Measurements from ENCODE around the gene FCER2.

Gene FCER2

DNA sequence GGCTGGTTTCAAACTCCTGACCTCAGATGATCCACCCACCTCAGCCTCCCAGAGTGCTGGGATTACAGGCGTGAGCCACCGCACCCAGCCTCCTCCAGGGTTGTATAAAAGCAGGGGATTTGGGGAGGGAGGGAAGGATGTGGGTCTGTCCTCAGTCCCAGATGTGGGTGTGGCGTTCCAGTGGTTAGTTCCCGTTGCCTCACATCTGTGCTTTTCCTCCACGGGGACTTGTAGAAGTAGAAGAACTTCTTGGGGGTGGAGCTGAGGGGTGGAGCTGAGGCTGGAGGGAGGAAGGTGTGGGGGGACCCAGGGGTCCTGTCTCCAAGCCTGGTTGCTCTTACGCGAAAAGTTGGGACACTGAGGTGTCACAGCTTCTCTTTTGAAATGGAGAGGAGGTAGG lies 25.6 kb downstream of the FCER2 start:
- DNase-seq, result no peak

DNA sequence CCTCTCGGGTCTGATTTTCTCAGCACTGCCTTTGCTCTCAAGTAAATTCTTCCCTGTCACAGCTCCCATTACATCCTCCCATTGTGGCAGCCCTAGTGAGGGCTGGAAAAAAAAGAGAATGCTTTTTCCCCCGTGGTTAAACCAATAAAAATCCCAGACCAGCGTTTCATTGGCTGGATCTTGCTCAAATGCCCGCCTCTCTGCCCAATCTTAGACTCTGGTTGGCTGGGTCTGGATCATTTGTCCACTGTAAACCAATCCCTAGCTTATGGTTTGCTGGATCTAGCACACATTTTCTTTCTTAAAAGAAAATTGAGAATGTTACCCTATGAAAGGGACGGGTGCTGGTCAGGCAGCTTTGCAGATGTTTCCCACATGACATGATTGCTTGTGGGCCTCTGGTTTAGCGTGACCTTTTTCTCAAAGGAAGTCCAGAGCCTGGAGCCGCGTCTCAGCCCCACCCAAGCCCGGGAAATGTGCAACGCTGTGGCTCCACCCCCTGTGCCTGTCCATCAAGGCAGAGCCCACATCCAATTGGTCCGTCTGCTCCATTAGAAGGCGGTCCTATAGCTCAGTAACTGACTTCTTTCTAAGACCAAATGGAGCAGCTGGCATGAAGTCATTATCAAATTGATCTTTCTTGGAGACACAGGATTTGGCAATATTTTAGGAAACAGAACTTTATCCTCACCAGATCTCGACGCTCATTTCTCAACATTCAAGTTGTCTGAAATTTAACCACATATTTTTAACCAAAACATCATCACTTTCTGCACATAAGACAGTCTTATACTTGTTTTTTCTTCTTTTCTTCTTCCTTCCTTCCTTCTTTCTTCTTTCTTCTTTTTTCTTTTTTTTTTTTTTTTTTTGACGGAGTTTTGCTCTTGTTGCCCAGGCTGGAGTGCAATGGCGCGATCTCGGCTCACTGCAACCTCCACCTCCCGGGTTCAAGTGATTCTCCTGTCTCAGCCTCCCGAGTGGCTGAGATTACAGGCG lies 27.6 kb downstream of the FCER2 start:
- DNase-seq, result no peak

DNA sequence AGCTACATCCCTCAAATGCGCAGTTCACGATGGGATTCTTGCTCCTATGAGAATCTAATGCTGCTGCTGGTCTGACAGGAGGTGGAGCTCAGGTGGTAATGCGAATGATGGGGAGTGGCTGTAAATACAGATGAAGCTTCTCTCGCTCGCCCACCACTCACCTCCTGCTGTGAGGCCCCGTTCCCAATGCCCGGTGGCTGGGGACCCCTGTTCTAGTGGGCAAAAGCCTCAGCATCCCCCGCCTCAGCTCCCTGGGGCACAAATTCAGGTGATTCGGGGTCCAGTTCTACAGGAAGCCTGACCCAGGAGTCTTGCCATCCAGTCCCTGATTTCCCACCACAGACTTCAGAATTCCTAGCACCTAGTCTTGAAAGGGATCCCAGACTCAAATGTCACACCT lies 29.4 kb downstream of the FCER2 start:
- DNase-seq, result no peak

DNA sequence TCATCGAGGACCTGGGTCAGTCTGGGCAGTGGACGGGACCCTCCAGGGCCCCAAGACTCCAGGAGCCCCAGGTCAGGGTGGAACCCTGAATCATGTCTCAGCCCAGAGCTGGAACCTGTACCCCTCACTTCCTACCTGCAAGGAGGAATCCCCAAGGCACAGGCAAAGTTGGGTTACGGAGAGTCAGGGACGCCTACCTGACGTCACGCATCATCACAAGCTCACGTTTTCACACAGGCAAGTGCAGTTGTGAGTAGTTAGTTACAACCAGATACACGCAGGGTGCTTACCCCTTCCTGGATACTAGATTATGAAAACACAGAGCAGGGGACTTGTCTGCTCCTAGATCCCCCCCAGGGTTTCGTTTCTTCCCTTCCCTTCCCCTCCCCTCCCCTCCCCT lies 31.1 kb downstream of the FCER2 start:
- DNase-seq, result no peak

DNA sequence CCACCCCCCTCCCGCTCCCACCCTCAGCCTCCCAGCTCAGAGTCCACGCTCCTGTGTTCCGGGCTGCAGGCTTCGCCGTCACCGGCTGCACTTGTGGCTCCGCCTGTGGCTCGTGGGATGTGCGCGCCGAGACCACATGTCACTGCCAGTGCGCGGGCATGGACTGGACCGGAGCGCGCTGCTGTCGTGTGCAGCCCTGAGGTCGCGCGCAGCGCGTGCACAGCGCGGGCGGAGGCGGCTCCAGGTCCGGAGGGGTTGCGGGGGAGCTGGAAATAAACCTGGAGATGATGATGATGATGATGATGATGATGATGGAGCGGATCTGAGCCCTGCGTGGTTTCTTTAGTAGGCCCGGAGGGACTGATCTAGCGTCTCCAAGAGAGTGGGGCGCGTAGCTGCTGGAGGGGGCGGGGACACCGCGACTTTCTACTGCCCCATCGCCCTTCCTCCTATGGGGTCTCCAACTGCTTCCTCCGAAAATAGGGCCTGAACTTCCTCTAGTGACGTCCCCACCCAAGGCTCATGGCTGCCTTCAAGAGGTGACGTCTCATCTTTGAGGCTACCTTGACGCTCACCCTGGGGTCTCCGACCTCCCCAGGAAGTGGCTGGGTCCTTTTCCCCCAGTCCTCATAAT lies 31.7 kb downstream of the FCER2 start:
- DNase-seq, result no peak

DNA sequence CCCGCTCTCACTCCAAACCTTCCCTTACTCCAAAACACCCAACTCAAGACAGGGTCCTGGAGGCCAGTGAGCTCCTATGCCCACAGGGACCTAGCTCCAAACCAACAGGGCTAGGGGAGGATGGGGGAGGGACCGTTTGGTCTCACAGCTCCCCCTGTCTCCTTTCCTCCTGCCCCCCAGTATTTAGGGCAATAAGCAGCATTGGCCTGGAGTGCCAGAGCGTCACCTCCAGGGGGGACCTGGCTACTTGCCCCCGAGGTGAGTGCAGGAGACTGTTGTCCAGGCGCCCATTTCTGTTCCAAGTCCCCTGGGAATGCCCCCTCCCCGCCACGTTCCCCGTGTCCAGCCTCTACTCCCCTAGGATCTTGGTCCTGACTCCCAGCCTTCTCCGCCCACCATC lies 32.3 kb downstream of the FCER2 start:
- DNase-seq, result no peak

DNA sequence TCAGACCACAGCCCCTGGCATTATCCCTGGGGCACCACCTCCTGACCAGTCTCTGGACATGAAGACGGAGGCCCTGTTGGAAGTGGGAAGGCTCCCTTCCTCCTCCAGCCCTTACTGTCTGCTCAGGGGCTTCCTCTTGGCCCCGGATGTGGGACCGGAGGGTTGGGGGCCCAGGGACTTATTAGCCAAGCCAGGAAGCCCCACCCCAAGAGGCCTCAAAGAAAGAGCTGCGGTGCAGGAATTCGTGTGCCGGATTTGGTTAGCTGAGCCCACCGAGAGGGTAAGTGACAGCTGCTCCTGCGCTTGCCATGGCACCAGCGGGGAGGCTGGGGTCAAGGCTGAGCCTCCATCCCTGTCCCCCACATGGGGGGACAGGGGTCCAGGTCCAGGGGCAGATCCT lies 33.1 kb downstream of the FCER2 start, which contains the start of gene RETN:
RETN (plus strand) TSS at position 208 of the 400 bp plus-strand sequence. CDS start 278 bp downstream, outside the sequence.
- DNase-seq, result no peak

DNA sequence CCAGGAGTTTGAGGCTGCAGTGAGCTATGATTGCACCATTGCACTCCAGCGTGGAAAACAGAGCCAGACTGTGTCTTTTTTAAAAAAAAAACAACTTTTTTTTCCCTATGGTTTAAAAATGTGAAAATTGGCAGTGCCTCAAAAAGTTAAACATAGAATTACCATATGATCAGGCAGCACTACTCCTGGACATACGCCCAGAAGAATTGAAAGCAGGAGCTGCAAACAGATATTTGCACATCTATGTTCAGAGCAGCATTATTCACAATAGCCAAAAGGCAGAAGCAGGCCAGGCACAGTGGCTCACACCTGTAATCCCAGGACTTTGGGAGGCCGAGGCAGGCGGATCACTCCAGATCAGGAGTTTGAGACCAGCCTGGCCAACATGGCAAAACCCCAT lies 36.9 kb downstream of the FCER2 start:
- DNase-seq, result no peak

DNA sequence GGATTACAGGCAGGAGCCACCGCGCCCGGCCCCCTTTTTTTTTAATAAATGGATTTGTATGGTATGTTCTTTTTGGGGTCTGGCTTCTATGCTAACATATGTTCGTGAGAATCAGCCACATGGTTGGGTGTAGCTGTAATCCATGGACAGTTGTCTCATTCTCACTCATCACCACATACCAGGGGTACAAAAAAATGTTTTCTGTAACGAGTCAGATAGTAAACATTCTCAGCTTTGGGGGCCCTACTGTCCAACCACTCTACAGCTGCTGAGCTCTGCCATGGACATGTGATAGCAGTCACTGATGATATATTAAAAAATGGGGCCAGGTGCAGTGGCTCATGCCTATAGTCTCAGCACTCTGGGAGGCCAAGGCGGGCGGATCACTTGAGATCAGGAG lies 38.2 kb downstream of the FCER2 start:
- DNase-seq, result no peak

DNA sequence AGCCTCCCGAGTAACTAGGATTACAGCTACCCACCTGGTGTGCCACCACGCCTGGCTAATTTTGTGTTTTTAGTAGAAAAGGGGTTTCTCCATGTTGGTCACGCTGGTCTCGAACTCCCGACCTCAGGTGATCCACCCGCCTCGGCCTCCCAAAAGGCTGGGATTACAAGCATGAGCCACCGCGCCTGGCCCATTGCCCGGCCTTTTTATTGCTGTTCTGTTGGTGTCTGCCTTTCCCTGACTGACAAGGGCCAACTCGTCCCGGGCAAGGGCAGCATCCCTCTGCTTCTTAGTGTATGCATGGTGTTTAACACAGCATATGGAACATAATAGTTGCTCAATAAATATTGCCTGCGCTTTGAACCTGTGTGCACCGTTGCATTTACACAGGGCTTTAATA lies 39.3 kb downstream of the FCER2 start:
- DNase-seq, result no peak

DNA sequence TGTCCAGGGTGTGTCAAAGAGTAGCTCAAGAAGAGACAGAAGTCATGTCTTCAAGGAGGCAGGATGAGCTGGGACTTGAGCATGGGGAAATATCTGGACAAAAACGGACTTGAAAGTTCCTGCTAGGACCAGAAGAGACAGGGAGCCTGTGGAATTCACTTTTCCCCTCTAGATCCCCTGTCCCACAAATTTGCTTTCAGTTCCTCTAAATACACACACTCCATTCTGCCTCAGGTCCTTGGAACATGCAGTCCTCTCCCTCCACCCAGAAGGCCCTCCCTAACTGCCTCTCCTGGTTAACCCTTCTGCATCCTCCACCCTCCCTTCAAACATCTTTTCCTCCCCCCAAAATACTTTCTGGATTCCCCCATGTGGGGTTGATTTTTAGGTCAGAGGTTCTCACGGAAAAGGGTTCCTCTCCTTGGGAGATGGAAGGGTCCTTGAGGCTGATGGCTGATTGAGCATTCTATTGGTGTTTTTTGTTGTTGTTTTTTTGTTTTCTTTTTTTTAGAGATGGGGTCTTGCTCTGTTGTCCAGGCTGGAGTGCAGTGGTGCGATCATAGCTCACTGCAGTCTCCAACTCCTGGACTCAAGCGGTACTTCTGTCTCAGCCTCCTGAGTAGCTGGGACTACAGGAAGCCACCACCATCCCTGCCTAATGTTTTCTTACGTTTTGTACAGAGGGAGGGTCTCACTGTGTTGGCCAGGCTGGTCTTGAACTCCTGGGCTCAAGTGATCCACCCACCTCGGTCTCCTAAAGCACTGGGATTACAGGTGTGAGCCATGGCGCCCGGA lies 40.0 kb downstream of the FCER2 start:
- DNase-seq, result no peak

DNA sequence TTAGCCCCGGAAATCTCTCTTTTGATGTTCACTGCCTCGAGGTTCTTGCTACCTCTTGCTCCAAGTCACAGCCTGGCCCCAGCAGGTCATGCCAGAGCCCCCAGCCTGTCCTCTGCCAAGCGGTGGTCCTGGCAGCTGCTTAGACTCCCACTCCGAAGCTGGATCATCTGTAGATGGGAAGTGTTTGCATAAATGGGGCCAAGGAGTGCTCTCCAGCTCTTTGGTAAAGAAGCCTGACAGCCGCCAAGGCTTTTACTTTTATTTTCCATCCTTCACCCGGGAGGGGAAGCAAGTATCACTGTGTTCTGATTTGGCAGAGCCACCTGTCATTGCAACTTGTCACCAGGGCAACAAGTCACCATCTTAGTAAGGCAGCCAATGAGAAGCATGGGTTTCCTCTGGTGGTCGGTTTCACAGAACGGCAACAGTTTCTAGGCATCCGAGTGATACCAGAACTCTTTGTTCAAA lies 43.7 kb downstream of the FCER2 start:
- no peak for DNase-seq

DNA sequence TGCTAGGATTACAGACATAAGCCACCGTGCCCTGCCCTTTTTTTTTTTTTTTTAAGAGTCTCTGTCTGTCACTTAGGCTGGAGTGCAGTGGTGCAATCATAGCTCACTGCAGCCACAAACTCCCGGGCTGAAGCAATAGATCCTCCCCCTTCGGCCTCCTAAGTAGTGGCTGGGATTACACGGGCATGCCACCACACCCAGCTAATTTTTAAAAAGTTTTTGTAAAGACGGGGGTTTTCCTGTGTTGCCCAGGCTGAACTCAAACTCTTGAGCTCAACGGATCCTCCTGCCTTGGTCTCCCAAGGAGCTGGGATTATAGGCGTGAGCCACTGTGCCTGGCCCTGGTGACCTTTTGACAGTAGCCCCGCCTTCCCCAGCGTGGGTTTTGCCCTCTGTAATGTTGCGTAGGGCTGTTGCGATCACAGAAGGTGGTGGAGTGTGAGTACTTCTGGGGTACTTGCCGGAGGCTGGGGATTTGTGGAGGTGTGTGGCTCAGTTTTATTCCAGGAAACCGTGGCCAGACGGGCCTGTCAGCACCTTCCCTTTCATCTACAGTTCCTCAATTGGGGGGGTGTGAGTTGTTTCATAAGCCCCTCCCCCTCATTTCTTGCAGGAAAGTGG lies 44.7 kb downstream of the FCER2 start:
- DNase-seq, result no peak

DNA sequence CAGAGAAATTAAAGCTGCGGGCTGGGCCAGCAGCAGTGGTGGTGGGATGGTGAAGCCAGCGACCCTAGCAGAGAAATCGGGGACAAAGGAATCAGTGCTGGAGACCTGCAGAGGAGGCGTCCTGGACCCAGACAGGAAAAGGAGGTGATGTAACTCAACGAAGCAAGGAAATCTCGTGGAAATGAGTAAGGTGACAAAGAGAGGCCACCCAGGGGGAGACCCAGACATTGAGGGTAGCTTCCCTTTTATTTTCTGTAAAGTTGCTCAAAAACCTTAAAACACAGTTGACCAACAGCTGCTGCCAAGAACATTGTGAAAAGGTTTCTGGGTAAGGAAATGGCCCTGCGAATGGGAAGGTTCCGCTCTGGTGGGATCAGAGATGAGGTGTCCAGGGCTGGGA lies 46.4 kb downstream of the FCER2 start:
- no peak for DNase-seq

DNA sequence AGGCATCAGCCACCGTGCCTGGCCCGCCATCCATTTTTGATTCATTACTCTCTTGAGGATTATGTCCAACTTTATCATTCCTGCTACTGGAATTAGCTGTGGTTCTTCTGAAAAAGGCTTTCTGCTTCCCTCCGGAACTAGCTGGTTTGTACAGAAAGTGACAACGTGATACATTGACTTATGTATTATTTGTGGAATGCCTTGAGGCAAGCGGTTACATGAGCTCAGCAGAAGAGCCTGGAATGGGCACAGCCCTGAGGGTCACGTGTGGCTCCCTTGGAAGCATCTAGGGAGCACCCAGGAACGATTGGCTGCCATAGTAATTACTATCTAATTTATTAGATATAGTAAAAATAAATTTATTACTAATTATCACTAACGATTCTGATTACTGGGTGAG lies 47.5 kb downstream of the FCER2 start:
- DNase-seq, result no peak

DNA sequence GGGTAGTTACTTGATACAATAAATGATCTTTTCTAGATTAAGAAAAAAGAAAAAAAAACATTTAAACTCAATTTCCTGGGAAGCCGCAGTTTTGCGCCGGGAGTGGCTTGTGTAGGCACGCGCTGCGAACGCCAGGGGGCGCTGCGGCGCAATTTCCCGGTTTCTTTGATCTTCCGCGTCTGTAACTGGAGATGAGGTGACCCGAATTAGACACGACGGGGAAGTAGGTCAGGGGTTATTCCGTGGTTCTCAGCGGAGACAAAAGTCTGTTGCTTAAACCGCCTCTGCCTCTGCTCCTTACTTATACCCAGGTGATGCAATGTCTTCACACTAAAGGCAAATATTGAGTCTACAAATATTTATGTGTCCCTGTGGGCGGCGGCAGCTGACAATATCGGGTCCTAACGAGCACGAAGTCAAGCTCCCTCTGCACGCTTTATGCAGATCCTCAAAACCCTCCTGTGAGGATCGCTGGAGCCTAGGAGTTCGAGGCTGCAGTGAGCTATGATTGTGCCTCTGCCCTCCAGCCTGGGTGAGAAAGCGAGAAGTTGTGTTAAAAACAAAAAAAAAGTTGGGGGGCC lies 49.8 kb downstream of the FCER2 start:
- DNase-seq, result peak; percentile 84

DNA sequence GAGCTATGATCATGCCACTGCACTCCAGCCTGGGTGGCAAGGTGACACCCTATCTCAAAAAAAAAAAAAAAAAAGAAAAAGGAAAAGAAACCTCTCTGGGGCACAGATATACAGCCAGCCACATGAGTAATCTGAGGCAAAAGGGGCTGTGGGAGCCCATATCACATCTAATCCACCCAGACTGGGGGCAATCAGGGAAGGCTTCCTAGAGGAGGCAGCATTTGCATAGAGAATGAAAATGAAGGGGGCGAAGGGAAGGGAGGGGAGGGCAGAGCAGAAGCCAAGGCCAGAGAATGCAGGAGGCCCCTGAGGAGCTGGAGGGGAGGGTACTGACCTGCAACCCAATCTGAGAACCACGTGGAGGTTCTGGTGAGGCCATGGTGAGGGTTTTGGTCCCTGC lies 51.8 kb downstream of the FCER2 start:
- no peak for DNase-seq

DNA sequence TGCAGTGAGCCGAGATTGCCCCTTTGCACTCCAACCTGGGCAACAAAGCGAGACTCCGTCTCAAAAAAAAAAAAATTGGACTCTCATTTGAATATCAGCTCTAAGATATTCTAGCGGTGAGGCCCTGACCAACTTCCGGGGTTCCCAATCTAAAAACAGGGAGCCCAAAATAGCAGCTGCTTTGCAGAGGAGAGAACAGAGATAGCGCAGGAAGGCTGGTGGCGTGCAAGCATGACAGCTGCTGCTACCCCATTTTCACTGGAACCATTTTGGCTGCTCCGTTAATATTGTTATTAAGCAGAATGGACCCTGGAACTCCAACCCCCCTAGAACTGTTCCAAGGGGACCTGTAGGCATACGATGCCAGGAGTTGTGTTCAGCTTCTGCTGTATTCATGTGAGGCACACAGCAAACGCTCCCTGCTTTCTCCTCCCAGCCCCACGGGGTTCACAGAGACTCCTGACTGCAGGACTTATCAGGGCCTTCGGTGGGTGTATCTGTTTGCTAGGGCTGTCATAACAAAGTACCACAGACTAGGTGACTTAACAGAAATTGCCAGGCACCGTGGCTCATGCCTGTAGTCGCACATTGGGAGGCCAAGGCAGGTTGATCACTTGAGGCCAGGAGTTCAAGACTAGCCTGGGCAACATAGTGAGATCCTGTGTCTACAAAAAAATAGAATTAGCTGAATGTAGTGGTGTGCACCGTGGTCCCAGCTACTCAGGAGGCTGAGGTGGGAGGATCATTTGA lies 53.5 kb downstream of the FCER2 start:
- no peak for DNase-seq

DNA sequence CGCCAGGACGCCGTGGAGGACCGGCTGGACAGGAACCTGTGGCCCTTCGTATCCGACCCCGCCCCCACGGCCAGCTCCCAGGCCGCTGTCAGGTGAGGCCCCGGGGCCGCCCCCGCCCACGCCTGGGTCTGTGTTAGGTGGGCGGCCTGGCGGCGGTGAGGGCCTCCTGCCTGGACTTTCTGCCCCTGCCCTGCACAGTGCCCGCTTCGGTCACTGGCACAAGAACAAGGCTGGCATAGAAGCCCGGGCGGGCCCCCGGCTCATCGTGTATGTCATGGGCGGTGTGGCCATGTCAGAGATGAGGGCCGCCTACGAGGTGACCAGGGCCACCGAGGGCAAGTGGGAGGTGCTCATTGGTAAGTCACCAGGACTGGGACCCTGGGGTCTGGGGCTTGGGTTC lies 54.8 kb downstream of the FCER2 start:
- DNase-seq, result no peak

DNA sequence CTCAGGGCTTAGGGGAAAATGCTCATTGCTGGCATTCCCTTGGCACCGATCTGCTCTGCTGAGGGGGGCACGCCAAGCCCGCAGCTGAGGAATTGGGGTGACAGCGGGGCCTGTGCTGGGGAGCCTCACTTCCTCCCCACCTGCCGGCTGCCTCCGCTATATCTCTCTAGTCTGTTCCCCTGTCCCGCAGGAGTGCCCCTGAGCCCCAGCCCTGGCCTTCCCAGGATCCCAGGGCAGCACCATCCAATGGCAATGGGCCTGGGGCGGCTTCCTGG lies 55.6 kb downstream of the FCER2 start:
- DNase-seq, result no peak

DNA sequence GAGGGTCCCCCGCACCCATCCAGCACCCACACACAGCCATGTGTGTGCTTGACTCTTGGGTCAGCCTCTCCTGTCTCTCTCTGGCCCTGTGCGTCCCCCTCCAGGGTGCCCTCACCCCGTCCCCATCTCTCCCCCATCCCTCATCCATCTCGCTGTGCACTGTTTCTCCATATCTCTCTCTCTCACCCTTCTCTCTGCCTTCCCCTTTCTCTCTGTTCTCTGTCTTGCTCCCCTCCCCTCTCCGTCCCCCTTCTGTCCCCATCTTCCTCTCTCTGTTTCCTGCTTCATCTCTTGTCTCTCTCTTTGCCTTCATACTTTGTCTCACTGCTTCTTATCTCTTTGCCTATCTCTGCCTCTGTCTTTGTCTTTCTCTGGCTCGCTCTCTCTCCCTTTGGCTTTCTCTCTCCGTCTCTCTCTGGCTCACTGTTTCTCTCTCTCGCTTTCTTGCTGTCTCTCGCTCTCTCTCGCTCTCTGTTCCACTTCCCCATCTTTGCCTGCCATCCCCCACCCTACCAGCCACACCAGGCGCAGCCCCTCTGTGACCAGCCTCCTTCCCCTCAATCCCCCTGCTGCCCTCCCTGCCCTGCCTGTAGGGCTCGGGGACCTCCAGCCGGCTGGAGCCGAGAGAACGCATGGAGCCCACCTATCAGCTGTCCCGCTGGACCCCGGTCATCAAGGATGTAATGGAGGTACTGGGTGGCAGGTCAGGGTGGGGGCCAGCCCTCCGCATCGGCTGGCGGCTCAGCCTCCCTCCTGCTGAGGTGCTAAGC lies 56.1 kb downstream of the FCER2 start:
- DNase-seq, result no peak

Measured in NCI-H2107 (cell line).